Stimulated activated CD4-positive, alpha-beta T cell treated with anti-CD3 and anti-CD28 coated beads, Interleukin-15, amount 100 ng/mL, for 24 hours (primary cell): ENCODE measurements around the gene CDH26.

Experiments used
- DNase-seq: peaks from one replicate; pipeline ENCODE4 v3.0.0-alpha.2; 2020

CDH26 gene

DNA sequence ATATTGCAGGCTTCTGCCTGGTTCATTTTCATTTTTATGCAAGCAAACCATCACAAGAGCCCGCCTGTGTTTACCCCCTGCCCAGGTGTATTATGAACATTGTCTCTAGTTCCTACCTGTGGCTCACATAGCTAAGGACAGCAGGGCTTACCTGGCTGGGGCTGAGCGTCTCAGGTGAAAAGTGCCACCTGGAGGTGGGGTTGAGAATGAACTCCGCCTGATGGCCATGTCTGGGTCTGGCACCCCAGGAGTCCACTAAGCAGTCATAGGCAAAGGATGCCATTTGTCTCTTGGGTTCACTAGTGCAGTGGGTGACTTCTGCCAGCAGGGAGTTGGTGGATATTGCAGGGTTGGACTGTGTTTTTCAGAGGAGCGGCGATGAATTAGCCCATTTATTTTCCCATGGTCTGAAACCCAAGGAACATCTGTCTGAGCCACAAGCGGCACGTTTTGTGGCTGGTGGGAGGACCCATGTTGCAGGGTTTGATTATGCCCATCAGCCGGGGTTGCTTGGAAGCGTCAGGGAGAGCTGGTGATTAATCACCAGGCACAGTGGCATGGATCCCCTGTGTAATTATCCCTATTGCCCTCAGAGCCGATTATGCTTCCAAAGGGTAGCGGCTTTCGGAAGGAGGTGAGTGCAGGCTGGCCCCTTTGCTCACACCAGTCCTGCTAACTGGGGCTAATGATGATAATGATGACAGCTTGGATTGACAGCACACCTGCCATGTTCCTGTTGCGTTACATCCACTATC lies 92.1 kb downstream of the CDH26 start:
- no peak for DNase-seq

DNA sequence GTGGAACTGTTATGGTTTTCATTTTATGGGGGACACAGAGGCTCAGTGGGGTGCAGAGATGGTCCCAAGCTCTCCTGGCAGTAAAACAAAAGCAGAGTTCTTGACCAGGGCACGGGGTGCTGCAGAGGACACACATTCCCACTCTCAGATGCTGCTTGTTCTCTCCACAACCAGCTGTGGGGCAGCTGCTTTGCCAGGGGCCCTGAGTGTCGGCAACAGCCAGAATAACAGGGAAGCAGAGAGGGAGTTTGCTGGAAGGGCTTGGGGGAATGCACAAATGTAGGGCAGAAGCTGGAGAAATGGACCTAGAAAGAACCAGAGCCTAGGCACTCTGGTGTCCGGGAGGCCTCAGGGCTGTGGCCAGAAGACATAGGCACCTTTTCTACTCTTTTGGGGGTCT lies 93.7 kb downstream of the CDH26 start:
- DNase-seq = no peak

DNA sequence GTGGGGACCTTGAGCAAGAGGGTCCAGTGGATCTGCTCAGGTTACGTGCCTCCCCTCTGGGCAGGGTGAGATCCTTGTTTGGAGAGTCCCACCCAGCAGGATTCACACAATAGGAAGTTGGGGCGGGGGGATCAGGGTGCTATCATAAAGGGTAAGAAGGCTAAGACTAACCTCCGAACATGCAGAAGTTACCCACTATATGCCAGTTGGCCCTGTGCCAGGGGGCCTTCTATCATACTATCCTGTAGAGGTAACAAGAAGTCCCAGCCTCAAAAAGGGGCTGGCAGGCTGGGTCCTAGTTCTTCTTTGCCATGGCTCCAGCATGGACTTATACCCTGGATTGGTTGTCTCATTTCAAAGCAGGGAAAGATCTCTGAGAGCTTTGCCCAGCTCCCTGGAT lies 94.1 kb downstream of the CDH26 start:
- no peak for DNase-seq

DNA sequence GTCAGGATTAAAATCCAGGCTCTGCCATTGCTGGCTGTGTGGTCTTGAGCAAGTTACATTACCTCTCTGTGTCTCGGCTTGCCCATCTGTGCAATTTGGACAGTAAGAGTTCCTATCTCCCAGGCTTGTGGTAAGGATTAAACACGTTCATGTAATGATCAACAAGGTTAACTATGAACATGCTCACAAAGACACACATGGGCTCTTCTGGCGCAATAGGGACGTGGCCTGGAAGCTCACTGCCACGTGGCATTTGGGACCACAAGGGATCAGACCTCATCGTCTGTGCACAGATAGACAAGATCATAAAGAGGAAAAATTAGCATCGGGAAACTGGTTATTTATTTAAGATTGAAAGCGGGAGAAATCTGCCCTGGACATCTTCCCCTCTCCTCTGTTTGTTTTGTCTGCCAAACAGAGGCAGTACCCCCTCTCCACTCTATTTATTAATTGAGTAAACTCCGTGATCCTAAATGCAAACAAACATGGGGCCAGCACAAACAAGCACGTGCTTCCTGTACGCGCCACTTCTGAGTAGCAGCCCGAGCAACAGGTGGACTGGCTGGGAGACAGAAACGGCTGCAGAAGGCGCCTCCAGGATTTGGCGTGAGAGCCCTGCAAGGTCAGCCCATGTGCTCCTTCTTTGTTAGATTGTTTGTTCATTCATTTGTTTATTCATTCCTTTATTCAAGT lies 95.0 kb downstream of the CDH26 start:
- DNase-seq = no peak

DNA sequence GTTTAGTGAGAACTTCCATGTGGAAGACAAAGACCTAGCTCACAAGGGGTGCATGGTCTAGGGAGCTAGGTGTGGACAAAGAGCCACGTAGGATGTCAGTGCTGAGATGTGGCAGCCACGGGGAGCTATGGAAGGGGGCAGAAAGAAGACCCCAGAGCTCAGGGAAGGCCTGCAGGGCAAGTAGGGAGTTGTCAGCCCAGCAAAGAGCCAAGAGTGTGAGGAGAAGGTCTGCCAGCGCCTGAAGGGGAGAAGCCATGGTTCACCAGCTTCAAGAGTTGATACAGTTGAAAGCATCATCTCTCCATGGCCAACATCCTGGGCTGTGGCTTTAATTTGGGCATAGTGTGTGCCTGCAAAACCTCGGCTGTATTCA lies 95.6 kb downstream of the CDH26 start:
- no peak for DNase-seq

DNA sequence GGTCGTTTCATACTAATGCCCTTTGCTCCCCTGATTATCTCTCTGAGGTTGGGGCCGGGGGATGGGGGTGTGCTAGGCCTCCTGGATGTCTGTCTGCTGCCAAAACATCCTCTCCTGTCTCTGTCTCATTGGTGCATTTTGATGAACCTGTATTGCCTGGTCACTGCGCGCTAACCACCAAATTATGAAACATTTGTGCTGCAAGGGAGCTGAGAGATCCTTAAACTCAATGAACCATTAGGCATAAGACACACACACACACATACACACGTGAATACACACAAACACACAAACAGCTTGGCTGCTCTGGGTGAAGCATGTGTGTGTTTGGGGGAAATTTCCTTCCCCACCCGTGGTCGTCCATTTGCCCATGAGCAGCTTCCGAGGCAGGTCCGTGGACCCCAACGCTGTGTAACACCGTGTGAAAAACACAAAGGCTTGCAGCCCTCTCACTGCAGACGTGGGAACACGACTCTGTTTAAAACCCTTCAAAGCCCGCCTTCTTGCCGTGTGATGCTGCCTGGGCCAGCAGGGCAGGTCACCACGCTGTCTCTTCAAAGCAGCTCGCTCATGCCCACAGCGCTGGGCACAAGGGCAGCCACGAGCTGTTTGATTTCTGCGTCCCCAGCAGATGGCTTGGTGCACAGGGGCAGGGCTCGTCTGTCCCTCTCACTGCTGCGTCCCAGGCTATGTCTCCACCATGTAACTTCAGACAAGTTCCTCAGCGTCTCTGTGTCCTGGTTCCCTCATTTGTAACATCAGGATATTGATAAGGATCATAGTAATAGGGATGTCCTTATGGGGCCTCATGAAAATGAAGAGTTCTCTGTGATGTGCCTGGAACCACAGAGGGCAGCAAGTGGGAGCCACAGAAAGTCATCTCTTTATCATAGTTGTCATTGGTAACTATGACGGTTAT lies 96.8 kb downstream of the CDH26 start:
- DNase-seq = no peak

DNA sequence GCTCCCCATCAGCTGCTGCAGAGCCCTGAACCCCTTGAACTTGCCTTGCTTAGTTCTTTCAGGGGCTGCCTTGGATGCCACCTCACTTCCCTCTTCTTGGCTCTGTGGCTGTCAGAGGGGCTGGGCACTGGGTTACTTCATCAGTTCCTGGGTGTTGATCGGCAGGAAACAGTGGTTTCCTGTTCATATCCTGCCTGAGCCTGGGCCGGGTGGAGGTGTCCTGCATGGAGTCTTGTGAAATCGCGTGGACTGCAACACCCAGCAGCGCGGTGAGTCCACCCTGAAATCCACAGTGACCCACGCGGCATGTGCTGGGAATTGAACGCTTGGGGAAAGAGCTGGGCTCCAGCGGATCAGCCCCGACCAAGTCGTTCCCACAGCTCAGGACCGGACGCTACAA lies 97.5 kb downstream of the CDH26 start:
- peak; percentile 64 for DNase-seq

DNA sequence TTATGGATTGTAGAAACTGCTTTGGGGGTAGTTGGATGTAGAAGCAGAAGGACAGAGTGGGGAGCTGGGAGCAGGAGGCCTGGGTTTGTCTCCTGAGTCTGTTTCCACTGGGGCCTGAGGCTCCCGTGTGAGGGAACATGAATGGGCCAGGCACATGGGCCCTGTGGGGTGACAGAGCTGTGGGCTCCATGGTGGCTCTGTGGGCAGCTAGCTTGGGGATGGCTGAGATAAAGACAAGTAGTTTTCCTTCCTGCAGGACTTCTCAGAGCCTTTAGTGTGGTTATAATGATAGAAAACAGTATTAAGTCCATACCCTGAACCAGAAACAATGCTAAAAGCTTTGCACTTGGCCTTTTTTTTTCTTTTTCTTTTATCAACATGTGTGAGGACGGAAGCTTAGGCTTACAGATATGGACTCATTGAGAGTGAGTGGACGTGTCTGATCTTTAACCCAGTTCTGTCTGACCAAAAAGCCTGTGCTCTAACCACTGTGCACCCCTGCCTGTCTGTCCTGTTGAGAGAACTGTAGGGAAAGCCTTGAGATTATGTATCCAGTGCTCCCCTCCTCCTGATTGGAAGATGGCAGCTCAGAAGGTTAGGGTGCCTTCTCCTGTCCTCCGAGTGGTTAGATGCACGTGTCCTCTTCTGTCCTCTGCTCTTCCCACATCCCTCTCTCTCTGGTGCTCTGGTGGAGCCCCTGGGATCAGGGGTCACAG lies 98.3 kb downstream of the CDH26 start:
- DNase-seq = peak; percentile 23

DNA sequence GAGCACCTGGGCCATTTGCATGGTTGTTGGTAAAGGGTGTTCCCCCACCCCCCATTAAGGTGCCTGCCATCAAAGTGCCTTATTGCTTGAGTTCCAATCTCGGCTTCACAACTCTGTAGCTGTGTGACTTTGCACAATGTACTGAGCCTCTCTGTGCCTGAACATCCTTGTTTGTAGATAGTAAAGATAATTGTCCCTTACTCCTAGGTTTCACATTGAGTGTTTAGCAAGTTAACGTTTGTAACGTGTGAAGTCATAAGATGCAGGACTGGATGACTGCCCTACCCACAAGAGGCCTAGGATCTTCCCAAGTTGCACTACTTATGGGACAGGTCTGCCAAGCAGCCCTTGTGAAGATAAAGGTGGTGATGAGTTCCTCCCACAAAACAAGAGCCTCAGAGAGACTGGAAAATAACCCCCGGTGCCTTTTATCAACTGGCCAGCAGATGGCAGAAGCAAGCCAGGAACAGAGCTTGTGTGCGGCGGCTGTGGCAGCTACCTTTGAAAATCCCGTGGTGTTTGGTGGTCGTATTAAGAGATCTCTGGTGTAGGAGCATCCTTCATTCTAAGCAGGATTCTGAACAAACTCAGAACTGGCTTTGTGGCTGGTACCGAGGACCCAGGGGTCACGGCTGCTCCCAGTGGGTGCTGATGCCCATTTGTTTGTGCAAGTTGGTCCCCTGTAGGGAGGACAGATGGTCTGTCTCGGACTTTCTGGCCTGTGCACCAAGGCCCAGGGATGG lies 99.1 kb downstream of the CDH26 start:
- peak; percentile 74 for DNase-seq

DNA sequence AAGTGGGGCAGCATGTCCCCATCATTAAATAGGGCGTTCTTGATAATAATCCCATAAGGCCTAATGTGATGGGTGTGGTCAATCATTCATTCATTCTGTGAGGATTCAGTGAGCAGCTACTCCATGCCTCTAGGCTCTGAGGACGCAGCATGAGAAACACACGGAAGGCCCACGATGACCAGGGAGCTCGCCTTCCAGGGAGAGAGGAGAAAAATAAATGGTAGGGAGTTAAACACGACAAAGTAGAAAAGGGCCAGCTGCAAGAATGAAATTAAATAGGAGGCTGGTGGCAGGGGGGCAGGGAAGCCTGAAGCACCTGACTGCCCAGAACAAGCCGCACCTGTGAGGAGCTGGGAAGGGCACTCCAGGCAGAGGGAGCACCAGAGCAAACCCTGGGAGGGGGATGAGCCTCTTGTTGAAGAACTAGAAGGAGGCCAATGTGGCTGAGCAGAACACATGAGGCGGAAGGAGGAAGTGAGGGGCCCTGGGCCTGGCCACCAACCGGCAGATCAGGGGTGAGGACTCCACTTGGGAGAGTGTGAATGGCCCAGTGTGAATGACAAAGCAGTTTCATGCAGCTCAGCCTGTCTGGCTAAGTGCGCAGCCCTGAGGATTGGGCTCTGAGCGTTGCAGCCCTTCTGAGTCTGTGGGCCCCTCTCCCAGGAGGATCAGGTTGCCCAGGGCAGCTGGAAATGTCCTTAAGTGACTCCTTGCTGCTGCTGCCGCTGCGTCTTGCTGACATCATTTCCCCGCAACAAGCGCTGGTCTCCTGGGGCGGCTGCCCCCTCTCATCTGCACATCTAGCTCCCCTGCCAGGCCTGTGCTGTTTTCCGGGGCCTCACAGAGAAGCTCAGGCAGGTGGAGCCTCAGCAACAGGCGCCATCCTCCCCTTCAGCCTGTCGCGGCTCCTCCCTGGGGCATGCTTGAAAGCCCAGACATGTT lies 99.9 kb downstream of the CDH26 start:
- peak; percentile 25 for DNase-seq

DNA sequence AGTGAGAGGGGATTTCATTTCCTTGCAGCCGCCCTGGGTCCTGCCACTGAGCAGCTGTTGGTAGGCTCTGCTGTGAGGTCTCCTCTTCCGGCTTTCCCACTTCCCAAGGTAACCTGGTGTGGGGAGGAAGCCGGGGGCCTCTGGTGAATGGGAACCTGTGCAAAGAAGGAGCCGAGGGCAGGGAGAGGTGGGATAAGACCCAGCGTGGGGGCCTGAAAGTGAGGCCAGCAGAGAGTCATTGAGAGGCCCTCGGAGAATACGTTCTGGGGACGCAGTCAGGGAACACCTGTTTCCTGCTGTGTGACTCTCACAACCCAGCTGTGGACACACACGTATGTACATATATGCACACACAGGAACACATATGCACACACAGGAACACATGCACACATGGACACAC lies 100.7 kb downstream of the CDH26 start:
- DNase-seq = no peak

DNA sequence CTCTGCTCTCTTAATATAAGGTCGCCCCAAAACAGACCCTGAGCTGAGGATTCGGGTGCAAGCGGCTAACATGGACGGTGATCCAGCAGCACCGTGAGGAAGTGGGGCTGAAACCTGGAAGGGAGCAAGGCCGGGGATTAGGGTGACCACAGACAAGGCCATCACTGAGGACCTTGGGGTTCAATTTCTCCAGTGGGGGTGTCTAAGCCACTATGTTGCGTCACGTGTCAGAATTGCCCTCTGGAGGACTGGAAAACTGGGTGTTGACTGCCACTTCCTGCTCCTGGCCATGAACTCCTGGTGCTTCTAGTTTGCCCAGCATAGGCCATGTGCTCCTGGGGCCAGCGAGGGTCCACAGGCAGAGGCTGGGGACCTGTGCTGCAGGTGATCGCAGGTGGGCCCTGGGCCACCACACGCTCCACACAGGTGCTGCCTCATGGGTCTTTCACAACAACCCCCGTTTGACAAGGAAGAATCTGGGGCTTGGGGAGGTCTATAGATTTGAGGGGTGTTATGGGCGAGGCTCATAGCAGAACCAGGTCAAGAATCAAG lies 101.9 kb downstream of the CDH26 start:
- no peak for DNase-seq

DNA sequence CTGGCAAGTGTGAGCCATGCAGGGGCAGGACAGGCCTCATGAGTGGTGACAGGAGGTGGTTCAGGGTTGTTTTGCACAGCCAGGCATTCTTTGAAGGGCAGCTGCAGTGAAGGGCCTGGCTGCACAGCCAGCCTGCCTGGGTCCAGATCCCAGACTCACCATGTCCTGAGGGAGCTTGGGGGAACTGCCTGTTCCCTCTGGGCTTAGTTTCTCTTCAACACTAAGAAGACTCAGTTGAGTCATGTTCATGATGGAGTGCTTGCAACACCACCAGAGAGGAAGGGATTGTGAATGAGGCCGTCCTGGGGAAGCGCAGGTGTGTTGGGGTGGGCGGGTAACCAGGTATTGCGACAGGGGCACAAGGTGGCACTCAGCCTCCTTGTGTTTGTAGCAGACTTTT lies 102.4 kb downstream of the CDH26 start:
- no peak for DNase-seq

DNA sequence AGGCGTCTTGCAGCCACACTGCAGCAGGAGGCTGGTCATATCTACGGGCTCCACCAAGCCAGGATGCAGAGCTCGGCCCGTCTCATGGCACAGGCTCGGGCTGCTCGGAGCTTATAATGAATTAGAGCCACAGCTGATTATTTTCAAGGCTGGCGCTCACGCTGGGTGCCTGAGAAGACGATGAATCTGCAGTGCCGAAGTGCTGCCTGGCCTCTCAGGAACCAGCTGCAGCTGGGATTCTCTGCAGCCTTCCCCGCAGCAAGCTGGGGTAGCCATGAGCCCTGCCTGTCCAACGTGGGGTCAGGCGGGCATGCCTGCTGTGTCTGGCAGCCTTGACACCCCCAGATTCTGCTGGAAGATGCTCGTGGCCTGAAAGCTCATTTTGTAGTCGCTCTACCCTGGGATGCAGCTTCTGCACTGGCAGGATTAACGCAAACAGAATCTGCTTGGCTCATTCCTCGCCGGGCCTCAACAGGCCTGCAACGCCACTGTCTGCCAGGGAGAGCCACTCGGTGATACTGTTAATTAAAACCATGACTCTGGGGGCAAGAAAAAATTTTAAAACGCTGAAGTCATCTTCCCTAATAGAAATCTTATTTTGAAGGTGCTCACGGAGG lies 104.3 kb downstream of the CDH26 start:
- DNase-seq = no peak

DNA sequence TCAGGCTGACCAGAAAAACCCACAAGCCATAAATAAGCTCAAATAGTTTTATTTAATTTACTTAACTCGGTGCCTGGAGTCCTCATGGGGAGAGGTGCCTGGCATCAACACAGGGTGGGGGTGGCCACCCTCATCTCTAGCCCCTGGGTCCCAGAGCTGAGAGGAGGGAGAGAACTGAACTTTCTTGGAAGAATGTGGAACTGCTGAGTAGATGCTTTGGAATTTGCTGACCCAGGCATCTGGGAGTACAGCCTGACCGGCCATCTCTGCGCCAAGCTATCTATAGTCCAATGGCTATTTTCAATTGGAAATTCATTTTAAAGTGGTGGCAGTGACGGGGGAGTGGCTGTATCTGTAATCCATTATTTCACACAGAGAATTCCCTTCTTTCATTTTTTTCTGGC lies 104.8 kb downstream of the CDH26 start:
- no peak for DNase-seq

DNA sequence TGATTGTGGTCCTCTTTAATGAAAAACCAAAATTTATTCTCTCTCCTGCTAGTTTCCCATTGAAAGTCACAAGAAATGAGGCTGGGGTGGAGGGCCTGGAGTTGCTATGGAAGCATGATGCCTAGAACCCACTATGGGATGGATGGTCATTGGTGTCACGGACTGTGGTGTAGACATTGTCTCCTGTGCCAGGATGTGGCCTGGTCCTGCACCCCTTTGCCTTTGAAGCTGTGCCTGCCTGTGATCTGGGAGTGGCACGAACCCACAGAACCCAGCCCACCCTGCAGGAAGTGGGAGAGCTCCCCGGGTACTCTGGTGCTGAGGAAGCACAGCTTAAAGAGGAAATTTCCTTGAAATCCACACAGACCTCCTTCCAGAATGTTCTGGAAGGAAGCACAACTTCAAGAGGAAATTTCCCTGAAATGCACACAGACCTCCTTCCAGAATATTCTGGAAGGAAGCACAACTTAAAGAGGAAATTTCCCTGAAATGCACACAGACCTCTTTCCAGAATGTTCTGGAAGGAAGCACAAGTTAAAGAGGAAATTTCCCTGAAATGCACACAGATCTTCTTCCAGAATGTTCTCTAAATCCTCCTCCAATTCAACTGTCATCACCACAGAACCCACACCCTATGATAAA lies 105.6 kb downstream of the CDH26 start:
- DNase-seq = no peak
